Measurements from ENCODE around the gene ZFX.

DNA sequence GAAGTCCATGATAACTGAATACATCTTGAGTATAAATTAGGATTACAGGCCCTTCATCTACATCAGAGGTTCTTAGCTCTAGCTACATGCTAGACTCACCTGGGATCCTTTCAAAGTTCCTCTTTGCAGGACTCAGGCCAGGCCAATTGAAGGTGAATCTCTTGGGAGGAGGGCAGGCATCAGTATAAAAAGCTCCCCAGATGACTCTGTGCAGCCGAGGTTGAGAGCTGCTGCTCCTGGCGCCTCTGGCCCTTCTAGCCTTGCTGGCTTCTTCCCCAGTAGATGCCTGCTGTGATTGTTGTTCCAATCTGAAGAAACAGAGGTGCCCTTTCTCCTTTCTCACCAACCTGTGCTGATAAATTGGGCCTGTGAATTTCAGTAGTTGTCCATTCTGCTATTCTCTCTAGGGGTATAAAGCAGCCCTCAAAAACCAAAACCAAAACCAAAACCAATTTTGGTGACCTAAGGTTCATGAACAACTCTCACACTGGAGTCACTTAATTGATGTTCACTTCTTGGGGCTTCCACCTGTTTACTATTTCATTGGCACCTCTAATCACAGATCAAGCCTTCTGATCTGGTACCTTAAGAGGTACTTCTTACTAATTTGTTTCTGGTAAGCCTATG is 85.7 kb downstream of the ZFX start:
- TF ChIP-seq RAD21 (IDR thresholded peaks at IDR 0.05 in 1 of 2, conservative IDR thresholded peaks at IDR 0.05 in 1 of 2; ENCODE audit: low read depth in 2 of 2, low read length in 2 of 2) (no peak), POLR2A (IDR thresholded peaks at IDR 0.05; ENCODE audit: control extremely low read depth in 1 of 2, low read depth in 2 of 2, low read length in 2 of 2) (no peak)

Measured in H1 (cell line).